ENCODE data around the gene CENATAC.
A peak's percentile ranks its signal among the peaks of the same experiment; 100 is the strongest.
"Not testable (repeated sequence)": the region's sequence is repeated elsewhere in the genome, so short reads cannot be mapped to it uniquely, and the experiment has no call there.

CENATAC gene

GRCh38 chr11:119027561-119028345 is 29.8 kb downstream of the CENATAC start:
- no peak for DNase-seq (ENCODE audit: low spot score)

- no peak for DNase-seq (ENCODE audit: low spot score)
These were observed 30.6 kb downstream of the CENATAC start for GRCh38 chr11:119028346-119029068.

GRCh38 chr11:119029069-119029339 is 31.1 kb downstream of the CENATAC start:
- no peak for DNase-seq (ENCODE audit: low spot score)

GRCh38 chr11:119029340-119030028 is 31.5 kb downstream of the CENATAC start:
- DNase-seq (ENCODE audit: low spot score), result no peak

- no peak for DNase-seq (ENCODE audit: low spot score)
These were observed 32.0 kb downstream of the CENATAC start for GRCh38 chr11:119030029-119030328.

GRCh38 chr11:119030329-119031047 is 32.5 kb downstream of the CENATAC start, which contains the start of gene SLC37A4:
Gene SLC37A4, minus strand, starts transcription at chr11:119030877.
- DNase-seq (ENCODE audit: low spot score), result peak; percentile 97

GRCh38 chr11:119031912-119032280 is 34.0 kb downstream of the CENATAC start:
- DNase-seq (ENCODE audit: low spot score), result no peak

GRCh38 chr11:119033421-119033820 is 35.5 kb downstream of the CENATAC start:
- not testable (repeated sequence) for DNase-seq (ENCODE audit: low spot score)

- DNase-seq (ENCODE audit: low spot score), result no peak
These were observed 36.9 kb downstream of the CENATAC start for GRCh38 chr11:119034813-119035212.

- DNase-seq (ENCODE audit: low spot score), result no peak
These were observed 40.9 kb downstream of the CENATAC start for GRCh38 chr11:119038884-119039283.

- DNase-seq (ENCODE audit: low spot score), result not testable (repeated sequence)
These were observed 41.5 kb downstream of the CENATAC start for GRCh38 chr11:119039471-119039870.

- no peak for DNase-seq (ENCODE audit: low spot score)
These were observed 44.0 kb downstream of the CENATAC start for GRCh38 chr11:119041821-119042514.

- DNase-seq (ENCODE audit: low spot score), result no peak
These were observed 45.0 kb downstream of the CENATAC start for GRCh38 chr11:119042927-119043326.

- no peak for DNase-seq (ENCODE audit: low spot score)
These were observed 46.8 kb downstream of the CENATAC start for GRCh38 chr11:119044708-119045107.

- no peak for DNase-seq (ENCODE audit: low spot score)
These were observed 48.6 kb downstream of the CENATAC start for GRCh38 chr11:119046489-119046888.

GRCh38 chr11:119047205-119047604 is 49.3 kb downstream of the CENATAC start:
- DNase-seq (ENCODE audit: low spot score), result no peak

- no peak for DNase-seq (ENCODE audit: low spot score)
These were observed 50.7 kb downstream of the CENATAC start for GRCh38 chr11:119048644-119049043.

- no peak for DNase-seq (ENCODE audit: low spot score)
These were observed 51.1 kb downstream of the CENATAC start for GRCh38 chr11:119049081-119049480.

- DNase-seq (ENCODE audit: low spot score), result no peak
These were observed 53.7 kb downstream of the CENATAC start for GRCh38 chr11:119051440-119052162.

- DNase-seq (ENCODE audit: low spot score), result no peak
These were observed 54.4 kb downstream of the CENATAC start for GRCh38 chr11:119052163-119052814.

GRCh38 chr11:119054418-119054817 is 56.5 kb downstream of the CENATAC start:
- DNase-seq (ENCODE audit: low spot score), result no peak
